NCI-H128 (cell line): ENCODE measurements around the gene SMPD2.

Experiments
- DNase-seq: peaks from one replicate; lab custom pipeline; 2025; ENCODE audit not compliant: unreplicated experiment; lab: John Stamatoyannopoulos, UW

SMPD2 gene

GRCh38 chr6:109483735-109484057 is 43.2 kb downstream of the SMPD2 start:
- no peak for DNase-seq

- DNase-seq = no peak
Observed at GRCh38 chr6:109484122-109484521, 43.6 kb downstream of the SMPD2 start.

- DNase-seq = no peak
Observed at GRCh38 chr6:109485266-109485935, 44.9 kb downstream of the SMPD2 start.

- DNase-seq = no peak
Observed at GRCh38 chr6:109486068-109486467, 45.5 kb downstream of the SMPD2 start.

- no peak for DNase-seq
Observed at GRCh38 chr6:109488001-109488400, 47.5 kb downstream of the SMPD2 start.

- no peak for DNase-seq
Observed at GRCh38 chr6:109490713-109491112, 50.2 kb downstream of the SMPD2 start.

GRCh38 chr6:109491207-109491938 is 50.8 kb downstream of the SMPD2 start:
- DNase-seq = no peak
